MV-4-11 (cell line): ENCODE results near the gene CSRNP3.

Source experiments
- DNase-seq: peaks from one replicate; lab custom pipeline; 2025; lab: John Stamatoyannopoulos, UW

Gene CSRNP3

GRCh38 chr2:165471349-165471950 is 2.0 kb downstream of the CSRNP3 start:
- DNase-seq, result no peak

- DNase-seq, result no peak
These were observed 3.4 kb downstream of the CSRNP3 start for GRCh38 chr2:165472922-165473321.

GRCh38 chr2:165474619-165475276 is 5.2 kb downstream of the CSRNP3 start:
- DNase-seq, result no peak

- DNase-seq, result no peak
These were observed 5.9 kb downstream of the CSRNP3 start for GRCh38 chr2:165475277-165476004.

- DNase-seq, result no peak
These were observed 10.4 kb downstream of the CSRNP3 start for GRCh38 chr2:165479856-165480255.

GRCh38 chr2:165494573-165494972 is 25.1 kb downstream of the CSRNP3 start:
- DNase-seq, result no peak

GRCh38 chr2:165497659-165498317 is 28.3 kb downstream of the CSRNP3 start:
- DNase-seq, result no peak

- DNase-seq, result no peak
These were observed 29.6 kb downstream of the CSRNP3 start for GRCh38 chr2:165499131-165499530.

- no peak for DNase-seq
These were observed 30.5 kb downstream of the CSRNP3 start for GRCh38 chr2:165500001-165500400.

- no peak for DNase-seq
These were observed 31.3 kb downstream of the CSRNP3 start for GRCh38 chr2:165500816-165501215.

GRCh38 chr2:165505514-165505913 is 36.0 kb downstream of the CSRNP3 start:
- no peak for DNase-seq

- DNase-seq, result no peak
These were observed 39.4 kb downstream of the CSRNP3 start for GRCh38 chr2:165508927-165509326.

- no peak for DNase-seq
These were observed 44.0 kb downstream of the CSRNP3 start for GRCh38 chr2:165513479-165513878.

GRCh38 chr2:165518611-165519010 is 49.1 kb downstream of the CSRNP3 start:
- DNase-seq, result no peak

- no peak for DNase-seq
These were observed 53.2 kb downstream of the CSRNP3 start for GRCh38 chr2:165522719-165523118.

GRCh38 chr2:165524720-165525119 is 55.2 kb downstream of the CSRNP3 start:
- DNase-seq, result no peak

- no peak for DNase-seq
These were observed 59.2 kb downstream of the CSRNP3 start for GRCh38 chr2:165528691-165529090.

- no peak for DNase-seq
These were observed 59.6 kb downstream of the CSRNP3 start for GRCh38 chr2:165529130-165529529.

GRCh38 chr2:165533331-165533730 is 63.8 kb downstream of the CSRNP3 start:
- DNase-seq, result no peak

- no peak for DNase-seq
These were observed 66.0 kb downstream of the CSRNP3 start for GRCh38 chr2:165535471-165535870.

- no peak for DNase-seq
These were observed 67.5 kb downstream of the CSRNP3 start for GRCh38 chr2:165536851-165537499.

GRCh38 chr2:165539985-165540384 is 70.5 kb downstream of the CSRNP3 start:
- no peak for DNase-seq
